H1 (cell line): ENCODE results near the gene STK32C. TPM values are rescaled to one million over a fixed set of nuclear protein-coding genes. Genes with fewer than 3 reads are reported as not detected.

ENCODE experiments used
- CTCF ChIA-PET: fragments of 300-600 bp; sonication (Branson Sonifier 250); formaldehyde crosslinking; loops from one replicate; lab custom pipeline; 2021; ENCODE audit not compliant: partially characterized antibody; lab: Charles Lee
- POLR2A ChIA-PET: fragments of 300-600 bp; sonication (Branson Sonifier 250); formaldehyde crosslinking; loops from one replicate; lab custom pipeline; 2021; ENCODE audit warnings: inconsistent platforms; ENCODE audit not compliant: partially characterized antibody; lab: Charles Lee
- DNase-seq, 2 experiments: peaks; one replicate each; pipeline versions ENCODE4 v3.0.0 to v3.0.0-alpha.2; 2010 to 2022; ENCODE audit warnings: low spot score in 2 of 2, low read depth in 1 of 2, mixed read lengths in 1 of 2
- FAIRE-seq: peaks from 2 replicates; lab custom pipeline; 2011; peaks lifted over from hg19 to GRCh38; lab: Jason Lieb, UNC
- H2AFZ ChIP-seq: 2 replicates; pipeline ENCODE4 v1.8.1; 2012; ENCODE audit warnings: low read length, inconsistent platforms
- H2AK5ac ChIP-seq: 2 replicates; pipeline ENCODE4 v1.6.1; 2013; ENCODE audit warnings: low read depth, low read length
- H2BK120ac ChIP-seq: replicated peaks from 2 replicates; pipeline ENCODE3; 2013; ENCODE audit warnings: low read depth, low read length, inconsistent platforms
- H2BK12ac ChIP-seq: 2 replicates; pipeline ENCODE4 v1.6.1; 2013; ENCODE audit warnings: low read depth, low read length
- H2BK15ac ChIP-seq: 2 replicates; pipeline ENCODE4 v1.6.1; 2013; ENCODE audit warnings: low read length
- H2BK20ac ChIP-seq: 2 replicates; pipeline ENCODE4 v1.6.1; 2013; ENCODE audit warnings: low read length
- H2BK5ac ChIP-seq: 2 replicates; pipeline ENCODE4 v1.6.1; 2013; ENCODE audit warnings: low read depth, low read length
- H3K14ac ChIP-seq: 2 replicates; pipeline ENCODE4 v1.6.1; 2013; ENCODE audit warnings: inconsistent platforms; ENCODE audit not compliant: insufficient read length
- H3K18ac ChIP-seq: 2 replicates; pipeline ENCODE4 v1.6.1; 2013; ENCODE audit warnings: low read length; ENCODE audit errors: extremely low read depth
- H3K23ac ChIP-seq: 2 replicates; pipeline ENCODE4 v1.6.1; 2013; ENCODE audit warnings: inconsistent platforms; ENCODE audit not compliant: insufficient read length
- H3K23me2 ChIP-seq: 2 replicates; pipeline ENCODE4 v1.6.1; 2013; ENCODE audit warnings: low read depth, low read length
- H3K27ac ChIP-seq: 2 replicates; pipeline ENCODE4 v1.6.1; 2011; ENCODE audit warnings: low read depth, low read length, inconsistent platforms
- H3K27me3 ChIP-seq, 4 experiments: replicated peaks in 1 of 4; 1 replicate in 1 of 4; 2 replicates in 3 of 4; pipeline versions ENCODE4 v1.6.1 to v1.8.1; 2011 to 2013; ENCODE audit warnings: low read length in 3 of 4, mild to moderate bottlenecking in 3 of 4, inconsistent platforms in 2 of 4, mixed read lengths in 2 of 4, moderate library complexity in 1 of 4; ENCODE audit not compliant: control insufficient read depth in 3 of 4, insufficient read depth in 3 of 4; ENCODE audit errors: extremely low read depth in 1 of 4
- H3K36me3 ChIP-seq, 4 experiments: 2 replicates each; pipeline versions ENCODE4 v1.6.1 to v1.8.1; 2011 to 2013; ENCODE audit warnings: mild to moderate bottlenecking in 4 of 4, low read length in 3 of 4, moderate library complexity in 2 of 4, control low read depth in 1 of 4, inconsistent platforms in 1 of 4; ENCODE audit not compliant: insufficient read depth in 4 of 4, control insufficient read depth in 2 of 4
- H3K4ac ChIP-seq: replicated peaks from 2 replicates; pipeline ENCODE3; 2013; ENCODE audit warnings: low read length, low read depth, mixed read lengths, inconsistent platforms; ENCODE audit not compliant: insufficient read length
- H3K4me1 ChIP-seq, 4 experiments: replicated peaks in 1 of 4; 1 replicate in 1 of 4; 2 replicates in 3 of 4; pipeline versions ENCODE4 v1.6.1 to v1.8.1; 2011 to 2013; ENCODE audit warnings: low read length in 3 of 4, inconsistent platforms in 2 of 4, mixed read lengths in 1 of 4; ENCODE audit not compliant: insufficient read depth in 4 of 4, control insufficient read depth in 3 of 4
- H3K4me2 ChIP-seq, 2 experiments: 2 replicates each; pipeline versions ENCODE4 v1.6.1 to v1.8.1; 2011 to 2013; ENCODE audit warnings: low read depth in 2 of 2, low read length in 2 of 2, control low read depth in 1 of 2, inconsistent platforms in 1 of 2, mild to moderate bottlenecking in 1 of 2; ENCODE audit not compliant: insufficient read depth in 1 of 2
- H3K4me3 ChIP-seq, 4 experiments: fragments of 200-600, 300-600 bp in 1 of 4; sonication (generic), shearing (Covaris generic), sonication (Bioruptor Twin) in 1 of 4; 2 replicates each; pipeline versions ENCODE4 v1.5.1 to v1.8.1; 2011 to 2016; ENCODE audit warnings: low read length in 4 of 4, low read depth in 3 of 4, control low read depth in 2 of 4, inconsistent platforms in 2 of 4, mild to moderate bottlenecking in 2 of 4, mixed read lengths in 1 of 4, moderate library complexity in 1 of 4; ENCODE audit not compliant: insufficient read depth in 2 of 4; ENCODE audit errors: extremely low read depth in 1 of 4
- H3K56ac ChIP-seq: replicated peaks from 2 replicates; pipeline ENCODE3; 2013; ENCODE audit warnings: low read depth, mild to moderate bottlenecking, mixed read lengths, low read length, inconsistent platforms; ENCODE audit not compliant: insufficient read length
- H3K79me1 ChIP-seq: 2 replicates; pipeline ENCODE4 v1.6.1; 2013; ENCODE audit warnings: low read depth, low read length, control low read depth
- H3K79me2 ChIP-seq, 2 experiments: 2 replicates each; pipeline versions ENCODE4 v1.6.1 to v1.8.1; 2012 to 2013; ENCODE audit warnings: low read length in 2 of 2, mild to moderate bottlenecking in 2 of 2, inconsistent platforms in 1 of 2; ENCODE audit not compliant: insufficient read depth in 2 of 2, control insufficient read depth in 1 of 2
- H3K9ac ChIP-seq, 4 experiments: replicated peaks in 1 of 4; 1 replicate in 1 of 4; 2 replicates in 3 of 4; pipeline versions ENCODE4 v1.6.1 to v1.8.1; 2011 to 2013; ENCODE audit warnings: low read depth in 3 of 4, low read length in 3 of 4, control low read depth in 2 of 4, mild to moderate bottlenecking in 2 of 4, moderate library complexity in 2 of 4, inconsistent platforms in 1 of 4; ENCODE audit errors: extremely low read depth in 1 of 4
- H3K9me3 ChIP-seq, 2 experiments: 2 replicates each; pipeline versions ENCODE4 v1.6.1 to v1.8.1; 2012 to 2013; ENCODE audit warnings: mild to moderate bottlenecking in 2 of 2, moderate library complexity in 2 of 2, control low read depth in 1 of 2, inconsistent platforms in 1 of 2, low read depth in 1 of 2, low read length in 1 of 2, mixed read lengths in 1 of 2; ENCODE audit not compliant: insufficient read depth in 2 of 2
- H4K20me1 ChIP-seq, 2 experiments: replicated peaks in 1 of 2; 2 replicates each; pipeline versions ENCODE3 to v1.8.1; 2011 to 2013; ENCODE audit warnings: inconsistent platforms in 2 of 2, low read length in 2 of 2, mild to moderate bottlenecking in 1 of 2; ENCODE audit not compliant: insufficient read depth in 2 of 2, control insufficient read depth in 1 of 2
- H4K5ac ChIP-seq: 2 replicates; pipeline ENCODE4 v1.6.1; 2013; ENCODE audit warnings: low read length, low read depth, mixed read lengths, inconsistent platforms; ENCODE audit not compliant: insufficient read length
- H4K8ac ChIP-seq: 2 replicates; pipeline ENCODE4 v1.8.0; 2013; ENCODE audit warnings: mild to moderate bottlenecking, moderate library complexity, low read length, inconsistent platforms; ENCODE audit not compliant: insufficient read depth; ENCODE audit errors: extremely low read depth
- H4K91ac ChIP-seq: replicated peaks from 2 replicates; pipeline ENCODE3; 2013; ENCODE audit warnings: low read length, mixed read lengths, inconsistent platforms; ENCODE audit not compliant: insufficient read length
- WGBS, 2 experiments: shearing (Covaris generic) in 1 of 2; methylation state at CpG; one replicate each; pipeline versions ENCODE4 v1.1.6 to v1.1.7; 2013 to 2015; ENCODE audit warnings: low lambda C conversion rate in 2 of 2, mixed read lengths in 2 of 2, inconsistent platforms in 1 of 2, low coverage in 1 of 2, missing lambda C conversion rate in 1 of 2; ENCODE audit not compliant: insufficient replicate concordance in 2 of 2, insufficient coverage in 1 of 2, insufficient read length in 1 of 2; ENCODE audit errors: extremely low coverage in 1 of 2, missing lambda C conversion rate in 1 of 2; 5-methylcytosine and 5-hydroxymethylcytosine counted together
- polyA plus RNA-seq, 7 experiments: library from polyadenylated mRNA; depleted of rRNA in 3 of 7; stranded (reverse) in 5 of 7; unstranded in 2 of 7; fragments of >200 nt in 5 of 7; fragments of 200-250 nt in 2 of 7; gene quantifications; 1 replicate in 5 of 7; 2 replicates in 1 of 7; 4 replicates in 1 of 7; pipeline versions ENCODE4 v1.2.1 to v1.2.3, GENCODE V29; 2011 to 2013; ENCODE audit warnings: missing spikeins in 2 of 7, mixed read lengths in 2 of 7
- total RNA-seq: library from RNA; stranded (reverse); fragmentation: NEBNext Ultra II Directional; extraction: Animal tissue kit (Norgen Biotek cat#: 25700); gene quantifications from 2 replicates; pipeline ENCODE4 v1.2.1, GENCODE V29; 2021

STK32C gene
- total and polyA plus RNA-seq, 2 of the 8 experiments (the other 6 are each of a cell fraction or from before 2014, with no cell fraction given) = 10.6 to 15.6 TPM

GRCh38 chr10:132251928-132252327 is 55.8 kb downstream of the STK32C start:
- CTCF ChIA-PET = interaction anchor here (0.8 to 1.6 kb wide), 3 partner anchors 16 to 101 kb away, joined by 4 read pairs; no protein-coding TSS in a partner anchor
- Histone ChIP-seq H2BK20ac (no peak overlapping the region), H3K4me2 (no peak overlapping the region), H3K56ac (no peak overlapping the region), H3K4me1 (peaks cover 0 to 11% (median 6%) of the 10 kb centered on the region in 4 experiments; a peak in 4 of 7 replicates), H3K9me3 (no peaks in the 10 kb centered on the region), H2BK5ac (no peak overlapping the region), H3K9ac (no peak overlapping the region), H3K14ac (no peak overlapping the region), H3K27ac (no peak overlapping the region), H2BK15ac (no peak overlapping the region), H4K5ac (no peak overlapping the region), H3K36me3 (no peaks in the 10 kb centered on the region), H3K4ac (no peak overlapping the region), H2AFZ (no peak overlapping the region), H2BK12ac (no peak overlapping the region), H2BK120ac (no peak overlapping the region), H4K8ac (no peak overlapping the region; the same call in 1 of the 2 replicates), H3K79me2 (no peaks in the 10 kb centered on the region), H3K4me3 (no peak overlapping the region), H3K79me1 (no peaks in the 10 kb centered on the region), H3K18ac (no peak overlapping the region), H3K23ac (no peak overlapping the region), H2AK5ac (no peak overlapping the region), H3K27me3 (no peaks in the 10 kb centered on the region; a peak in 1 of 7 replicates), H4K91ac (no peak overlapping the region), H4K20me1 (peaks cover 0 to 1% of the 10 kb centered on the region in 2 experiments), H3K23me2 (peaks cover 2% of the 10 kb centered on the region; the same call in 1 of the 2 replicates)
- FAIRE-seq = no peak
- WGBS, 2 experiments = 91% methylated on average over 6 of the region's 6 CpGs; no CpG with 5 or more reads in 1 of the 2 experiments
- DNase-seq = no peak
- POLR2A ChIA-PET = no interaction called here
